IMR-90 (cell line): ENCODE measurements around the gene SNRNP27. TPM values are rescaled to one million over a fixed set of nuclear protein-coding genes. Genes with fewer than 3 reads are reported as not detected.

Experiments
- ATAC-seq: fragments of 200-7000 bp; cut with Tn5 transposase; 2 replicates; pipeline ENCODE4 v1.9.1; 2020; ENCODE audit warnings: low read depth, mild to moderate bottlenecking, moderate library complexity
- BruUV-seq: library from RNA; stranded (reverse); fragments of 400-500 nt; replicated peaks from 2 replicates; lab custom pipeline; 2021; lab: Mats Ljungman, UMichigan
- CTCF ChIA-PET: fragments of 300-600 bp; formaldehyde crosslinking; extraction: SDS; loops from one replicate; lab custom pipeline; 2021; ENCODE audit warnings: antibody characterized with exemption; lab: Yijun Ruan, JAX
- POLR2A ChIA-PET: fragments of 300-600 bp; sonication (Branson Sonifier 250); formaldehyde crosslinking; loops from one replicate; lab custom pipeline; 2022; ENCODE audit warnings: antibody characterized with exemption; ENCODE audit not compliant: unreplicated experiment; lab: Charles Lee
- DNase-seq: peaks from one replicate; pipeline ENCODE4 v3.0.0; 2013
- H2AFZ ChIP-seq: replicated peaks from 2 replicates; pipeline ENCODE3; 2013; ENCODE audit warnings: low read length, mild to moderate bottlenecking; ENCODE audit not compliant: poor library complexity
- H2AK5ac ChIP-seq: 2 replicates; pipeline ENCODE4 v1.6.1; 2013; ENCODE audit warnings: low read depth, low read length, inconsistent platforms
- H2AK9ac ChIP-seq: replicated peaks from 2 replicates; pipeline ENCODE3; 2013; ENCODE audit warnings: mild to moderate bottlenecking, low read depth, low read length, moderate library complexity; ENCODE audit not compliant: poor library complexity
- H2BK120ac ChIP-seq: 2 replicates; pipeline ENCODE4 v1.6.1; 2013; ENCODE audit warnings: low read depth, low read length, inconsistent platforms
- H2BK15ac ChIP-seq: 3 replicates; pipeline ENCODE4 v1.6.1; 2013; ENCODE audit warnings: low read depth, low read length, inconsistent platforms
- H2BK20ac ChIP-seq: 2 replicates; pipeline ENCODE4 v1.6.1; 2013; ENCODE audit warnings: low read depth, mild to moderate bottlenecking, inconsistent platforms, low read length, moderate library complexity
- H2BK5ac ChIP-seq: 2 replicates; pipeline ENCODE4 v1.6.1; 2013; ENCODE audit warnings: mild to moderate bottlenecking, low read depth, low read length, inconsistent platforms; ENCODE audit not compliant: poor library complexity, severe bottlenecking
- H3K14ac ChIP-seq: replicated peaks from 2 replicates; pipeline ENCODE4 v1.6.1; 2013; ENCODE audit warnings: low read depth, low read length, inconsistent platforms
- H3K18ac ChIP-seq: 2 replicates; pipeline ENCODE4 v1.6.1; 2013; ENCODE audit warnings: low read depth, low read length, control low read depth
- H3K23ac ChIP-seq: 2 replicates; pipeline ENCODE4 v1.6.1; 2013; ENCODE audit warnings: low read depth, low read length, inconsistent platforms
- H3K27ac ChIP-seq: 2 replicates; pipeline ENCODE4 v1.5.1; 2013; ENCODE audit warnings: mild to moderate bottlenecking, control low read depth, low read length; ENCODE audit not compliant: insufficient read depth
- H3K27me3 ChIP-seq: 2 replicates; pipeline ENCODE4 v1.6.1; 2013; ENCODE audit warnings: low read length; ENCODE audit not compliant: control insufficient read depth, insufficient read depth
- H3K36me3 ChIP-seq: 2 replicates; pipeline ENCODE4 v1.6.1; 2013; ENCODE audit warnings: low read length, mixed read lengths; ENCODE audit not compliant: control insufficient read depth, insufficient read depth
- H3K4ac ChIP-seq: 2 replicates; pipeline ENCODE4 v1.6.1; 2013; ENCODE audit warnings: low read depth, low read length, inconsistent platforms
- H3K4me1 ChIP-seq: 2 replicates; pipeline ENCODE4 v1.6.1; 2013; ENCODE audit warnings: low read length, mixed read lengths; ENCODE audit not compliant: control insufficient read depth, insufficient read depth
- H3K4me2 ChIP-seq: 2 replicates; pipeline ENCODE4 v1.6.1; 2013; ENCODE audit warnings: low read depth, mild to moderate bottlenecking, control low read depth, low read length, moderate library complexity
- H3K4me3 ChIP-seq: 2 replicates; pipeline ENCODE4 v1.5.1; 2013; ENCODE audit warnings: low read depth, mild to moderate bottlenecking, control low read depth, low read length, moderate library complexity; ENCODE audit not compliant: insufficient read depth
- H3K56ac ChIP-seq: 2 replicates; pipeline ENCODE4 v1.6.1; 2013; ENCODE audit warnings: low read length, inconsistent platforms; ENCODE audit not compliant: insufficient read depth; ENCODE audit errors: extremely low read depth
- H3K79me1 ChIP-seq, 2 experiments: 2 replicates each; pipeline ENCODE4 v1.6.1; 2013; ENCODE audit warnings: low read length in 2 of 2, inconsistent platforms in 1 of 2, low read depth in 1 of 2
- H3K9ac ChIP-seq: 2 replicates; pipeline ENCODE4 v1.6.1; 2013; ENCODE audit warnings: low read depth, low read length, control low read depth
- H3K9me1 ChIP-seq: 2 replicates; pipeline ENCODE4 v1.6.1; 2013; ENCODE audit warnings: low read length, inconsistent platforms; ENCODE audit not compliant: insufficient read depth
- H3K9me3 ChIP-seq: 2 replicates; pipeline ENCODE4 v1.6.1; 2013; ENCODE audit warnings: low read length; ENCODE audit not compliant: control insufficient read depth, insufficient read depth
- H4K20me1 ChIP-seq: 2 replicates; pipeline ENCODE4 v1.6.1; 2013; ENCODE audit warnings: low read length, inconsistent platforms; ENCODE audit not compliant: insufficient read depth
- H4K5ac ChIP-seq: 2 replicates; pipeline ENCODE4 v1.6.1; 2013; ENCODE audit warnings: mild to moderate bottlenecking, low read depth, low read length, control low read depth
- H4K8ac ChIP-seq, 2 experiments: 2 replicates each; pipeline ENCODE4 v1.6.1; 2013; ENCODE audit warnings: low read depth in 2 of 2, low read length in 2 of 2, control low read depth in 1 of 2, inconsistent platforms in 1 of 2
- H4K91ac ChIP-seq: 2 replicates; pipeline ENCODE4 v1.6.1; 2013; ENCODE audit warnings: low read depth, low read length, inconsistent platforms; ENCODE audit not compliant: insufficient read depth
- BHLHE40 ChIP-seq: fragments of 150-350 bp; IDR thresholded peaks from 2 replicates; pipeline ENCODE4 v1.6.1; 2016; ENCODE audit warnings: mild to moderate bottlenecking, low read depth, low read length
- FOS ChIP-seq: fragments of 150-350 bp; IDR thresholded peaks from 2 replicates; pipeline ENCODE4 v1.6.1; 2016; ENCODE audit warnings: low read depth, low read length
- MAZ ChIP-seq: IDR thresholded peaks from 2 replicates; pipeline ENCODE4 v1.6.1; 2012; ENCODE audit warnings: low read depth, mild to moderate bottlenecking, low read length, improper control_type of control experiment, moderate library complexity, borderline replicate concordance
- NFE2L2 ChIP-seq: fragments of 150-350 bp; IDR thresholded peaks from 2 replicates; pipeline ENCODE4 v1.6.1; 2016; ENCODE audit warnings: low read depth, mild to moderate bottlenecking, low read length
- SMC3 ChIP-seq: fragments of 150-350 bp; IDR thresholded peaks from 2 replicates; pipeline ENCODE4 v1.6.1; 2016; ENCODE audit warnings: low read depth, mild to moderate bottlenecking, antibody characterized with exemption, low read length, moderate library complexity
- WGBS, 2 experiments: methylation state at CpG; one replicate each; pipeline versions ENCODE4 v1.1.5 to v1.1.7; 2013; ENCODE audit warnings: missing lambda C conversion rate in 2 of 2; ENCODE audit not compliant: insufficient read length in 1 of 2; ENCODE audit errors: extremely low coverage in 2 of 2; 5-methylcytosine and 5-hydroxymethylcytosine counted together
- dilution Hi-C: fragments of 300-500 bp; cut with HindIII; formaldehyde crosslinking; loops from one replicate; pipeline ENCODE4 v1.14.3; 2018; ENCODE audit warnings: low sequenced_read_pairs; ENCODE audit not compliant: unreplicated experiment
- in situ Hi-C: fragments of 300-500 bp; cut with MboI; formaldehyde crosslinking; loops from 3 replicates; pipeline ENCODE4 v1.14.3; 2019; ENCODE audit warnings: low sequenced_read_pairs, inconsistent platforms, mixed read lengths
- intact Hi-C: fragments of 100-400 bp; cut with micrococcal nuclease; formaldehyde crosslinking; loops from 2 replicates; pipeline ENCODE4 v1.10.0; 2022
- polyA plus RNA-seq, 3 experiments: library from polyadenylated mRNA; depleted of rRNA; stranded (reverse); fragments of >200 nt; gene quantifications; 2 replicates each; pipeline ENCODE4 v1.2.3, GENCODE V29; 2012; ENCODE audit warnings: low replicate concordance in 1 of 3
- total RNA-seq: library from RNA; depleted of rRNA; stranded (reverse); fragments of >200 nt; gene quantifications from 2 replicates; pipeline ENCODE4 v1.2.3, GENCODE V29; 2012
- TF ChIP-seq, protein P1 (sequence below): fragments of 150-350 bp; IDR thresholded peaks from 2 replicates; pipeline ENCODE4 v1.6.1; 2017; ENCODE audit warnings: mild to moderate bottlenecking, antibody characterized with exemption, low read length, low read depth
- TF ChIP-seq, protein P2 (sequence below): fragments of 150-350 bp; IDR thresholded peaks from 2 replicates; pipeline ENCODE4 v1.6.1; 2016; ENCODE audit warnings: low read depth, mild to moderate bottlenecking, low read length, moderate library complexity, borderline replicate concordance

SNRNP27 gene
- total and polyA plus RNA-seq, 2 of the 4 experiments (the other 2 are of a cell fraction), result 8.8 to 48.3 TPM

DNA sequence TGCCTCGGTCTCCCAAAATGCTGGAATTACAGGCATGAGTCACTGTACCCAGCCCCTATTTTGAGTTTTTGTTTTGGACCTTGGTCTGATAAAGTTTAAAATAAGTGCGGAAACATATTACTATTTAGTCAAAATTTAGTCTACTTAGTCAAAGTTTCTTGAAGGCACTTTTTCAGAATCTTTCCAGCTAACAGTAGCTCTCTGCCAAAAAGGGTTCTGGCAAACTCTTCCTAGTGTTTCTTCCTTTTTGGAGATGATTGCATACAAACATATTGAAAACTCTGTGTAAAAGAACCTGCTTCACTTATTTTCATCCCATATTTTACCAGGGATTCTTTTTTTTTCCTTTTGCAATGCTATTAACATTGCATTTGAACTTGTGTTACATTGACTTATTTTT lies 35.5 kb upstream of the SNRNP27 start:
- Histone ChIP-seq H3K79me1 (no peaks in the 10 kb centered on the region; a peak in 1 of 4 replicates), H2AK9ac (no peak overlapping the region), H3K9me1 (no peaks in the 10 kb centered on the region), H3K9ac (no peak overlapping the region), H3K56ac (no peak overlapping the region), H3K4me3 (no peak overlapping the region), H4K8ac (no peak overlapping the region), H4K20me1 (no peaks in the 10 kb centered on the region), H2BK120ac (no peak overlapping the region), H3K27me3 (no peaks in the 10 kb centered on the region), H2AK5ac (no peak overlapping the region), H2BK20ac (no peak overlapping the region), H3K14ac (no peak overlapping the region), H2AFZ (no peak overlapping the region), H2BK15ac (no peak overlapping the region), H3K36me3 (peaks cover 8% of the 10 kb centered on the region; the same call in 1 of the 2 replicates), H2BK5ac (no peak overlapping the region), H3K18ac (no peak overlapping the region), H3K23ac (no peak overlapping the region), H4K5ac (no peak overlapping the region), H4K91ac (no peak overlapping the region), H3K4me2 (no peak overlapping the region), H3K4me1 (no peaks in the 10 kb centered on the region), H3K9me3 (no peaks in the 10 kb centered on the region), H3K27ac (no peak overlapping the region), H3K4ac (no peak overlapping the region)
- ATAC-seq (no peak), DNase-seq (no peak)
- dilution Hi-C loops (no loop called here), intact Hi-C loops (no loop called here), in situ Hi-C loops (no loop called here)
- TF ChIP-seq NFE2L2, result no peak
- TF ChIP-seq MAZ, result no peak
- no peak for TF ChIP-seq FOS
- no peak for TF ChIP-seq BHLHE40
- TF ChIP-seq, protein P1, sequence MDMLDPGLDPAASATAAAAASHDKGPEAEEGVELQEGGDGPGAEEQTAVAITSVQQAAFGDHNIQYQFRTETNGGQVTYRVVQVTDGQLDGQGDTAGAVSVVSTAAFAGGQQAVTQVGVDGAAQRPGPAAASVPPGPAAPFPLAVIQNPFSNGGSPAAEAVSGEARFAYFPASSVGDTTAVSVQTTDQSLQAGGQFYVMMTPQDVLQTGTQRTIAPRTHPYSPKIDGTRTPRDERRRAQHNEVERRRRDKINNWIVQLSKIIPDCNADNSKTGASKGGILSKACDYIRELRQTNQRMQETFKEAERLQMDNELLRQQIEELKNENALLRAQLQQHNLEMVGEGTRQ, result no peak
- TF ChIP-seq SMC3, result no peak
- TF ChIP-seq, protein P2, sequence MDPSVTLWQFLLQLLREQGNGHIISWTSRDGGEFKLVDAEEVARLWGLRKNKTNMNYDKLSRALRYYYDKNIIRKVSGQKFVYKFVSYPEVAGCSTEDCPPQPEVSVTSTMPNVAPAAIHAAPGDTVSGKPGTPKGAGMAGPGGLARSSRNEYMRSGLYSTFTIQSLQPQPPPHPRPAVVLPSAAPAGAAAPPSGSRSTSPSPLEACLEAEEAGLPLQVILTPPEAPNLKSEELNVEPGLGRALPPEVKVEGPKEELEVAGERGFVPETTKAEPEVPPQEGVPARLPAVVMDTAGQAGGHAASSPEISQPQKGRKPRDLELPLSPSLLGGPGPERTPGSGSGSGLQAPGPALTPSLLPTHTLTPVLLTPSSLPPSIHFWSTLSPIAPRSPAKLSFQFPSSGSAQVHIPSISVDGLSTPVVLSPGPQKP, result no peak
- no CpG with 5 or more reads among the region's 2 CpGs for WGBS, 2 experiments
- ChIA-PET CTCF (no interaction called here), POLR2A (no interaction called here)
- BruUV-seq, result no TSS peak
